Central memory CD8-positive, alpha-beta T cell (primary cell): ENCODE measurements around the gene DNAAF8.

Source experiments
- ATAC-seq: fragments of 150-1000 bp; cut with Tn5 transposase; replicated peaks from 2 replicates; pipeline ENCODE4 v1.10.0; 2022; ENCODE audit warnings: mild to moderate bottlenecking, moderate FRiP score, moderate number of reproducible peaks; ENCODE audit not compliant: poor library complexity, severe bottlenecking; ENCODE audit errors: extremely low read depth
- DNase-seq, 2 donors: peaks; one replicate each; pipeline ENCODE4 v3.0.0; 2021; ENCODE audit warnings: low spot score in 2 of 2
- H3K27ac Mint-ChIP-seq: one replicate; pipeline ENCODE4 v1.8.0; 2022; ENCODE audit warnings: low read depth, mild to moderate bottlenecking, moderate library complexity, mixed read lengths
- H3K27me3 Mint-ChIP-seq: one replicate; pipeline ENCODE4 v1.8.0; 2022; ENCODE audit warnings: mixed read lengths
- H3K36me3 Mint-ChIP-seq: one replicate; pipeline ENCODE4 v1.8.0; 2022; ENCODE audit warnings: mild to moderate bottlenecking, moderate library complexity, mixed read lengths; ENCODE audit not compliant: insufficient read depth
- H3K4me1 Mint-ChIP-seq: one replicate; pipeline ENCODE4 v1.8.0; 2022; ENCODE audit warnings: mixed read lengths
- H3K4me3 Mint-ChIP-seq: one replicate; pipeline ENCODE4 v1.8.0; 2022; ENCODE audit warnings: mild to moderate bottlenecking, moderate library complexity, mixed read lengths
- H3K9me3 Mint-ChIP-seq: one replicate; pipeline ENCODE4 v1.8.0; 2022; ENCODE audit warnings: mixed read lengths

Gene DNAAF8

DNA sequence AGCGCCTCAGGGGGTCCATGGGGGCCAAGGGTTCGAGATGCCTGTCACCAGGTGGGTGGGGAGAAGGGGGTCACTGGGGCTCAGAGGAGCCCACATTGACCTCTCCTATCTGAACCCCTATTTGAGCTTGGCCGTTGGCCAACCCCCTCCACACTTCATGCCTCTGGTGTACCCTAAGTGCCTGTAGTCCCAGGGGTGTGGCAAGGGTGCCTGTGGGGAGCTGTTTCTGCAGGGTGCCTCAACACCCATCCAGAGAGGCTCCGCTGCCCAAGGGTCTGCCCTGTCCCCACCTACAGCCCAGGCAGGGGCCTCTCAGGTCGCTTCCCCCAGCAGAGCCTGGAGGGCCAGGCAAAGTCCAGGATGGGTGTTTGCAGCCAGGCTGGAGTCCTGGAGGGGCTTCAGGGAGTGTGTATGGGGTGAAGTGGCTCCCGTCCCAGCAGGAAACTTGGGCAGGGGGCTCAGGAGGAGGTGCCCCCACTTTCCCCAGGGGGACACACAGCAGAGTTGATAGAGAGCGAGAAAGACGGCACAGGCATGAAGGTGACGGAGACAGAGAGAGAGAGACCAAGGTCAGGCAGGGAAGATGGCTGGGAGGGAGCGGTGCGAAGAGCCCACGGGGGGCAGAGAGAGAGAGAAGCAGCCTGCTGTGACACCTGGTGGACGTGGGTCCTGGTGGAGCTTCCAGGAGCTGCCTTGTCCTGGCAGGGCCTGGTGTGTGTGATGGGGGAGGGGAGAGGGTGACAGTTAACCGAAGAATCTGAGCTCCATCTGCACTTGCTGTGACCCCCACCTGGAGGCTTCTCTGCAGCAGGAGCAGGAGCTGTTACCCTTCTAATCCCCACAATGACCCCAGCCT, 53.5 kb downstream of the DNAAF8 start, which contains the start of gene SEPTIN12:
Gene SEPTIN12, minus strand, starts transcription at position 719 of the 856 bp plus-strand sequence. Its CDS starts 700 bp downstream, at position 19.
- Mint-ChIP-seq H3K4me1 (no peaks in the 10 kb centered on the region), H3K9me3 (no peaks in the 10 kb centered on the region), H3K36me3 (no peaks in the 10 kb centered on the region), H3K27ac (no peak within 1 kb of the TSS), H3K4me3 (no peak within 1 kb of the TSS), H3K27me3 (no peaks in the 10 kb centered on the region)
- DNase-seq (no peak), ATAC-seq (no peak)

DNA sequence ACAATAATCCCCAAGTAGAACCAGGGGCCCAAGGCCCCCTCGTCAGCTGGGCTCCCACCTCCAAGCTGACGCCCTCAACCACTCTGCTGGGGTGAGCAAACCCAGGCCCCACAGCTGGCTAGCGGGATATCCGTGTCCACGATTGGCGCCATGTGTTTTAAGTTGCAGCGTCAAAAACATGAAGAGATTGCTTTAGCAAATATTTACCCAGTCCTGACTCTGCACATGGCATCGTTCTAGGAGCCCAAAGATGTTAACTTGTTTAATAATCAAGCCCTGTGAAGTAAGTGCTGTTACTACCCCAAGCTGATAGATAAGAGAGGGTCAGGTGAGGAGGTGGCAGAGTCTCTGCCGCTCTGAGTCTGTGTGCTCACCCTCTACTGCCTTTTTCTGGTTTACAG, 54.2 kb downstream of the DNAAF8 start:
- no peaks in the 10 kb centered on the region for H3K9me3 Mint-ChIP-seq
- DNase-seq (no peak), ATAC-seq (no peak)
- no peaks in the 10 kb centered on the region for H3K4me1 Mint-ChIP-seq
- H3K36me3 Mint-ChIP-seq, result no peaks in the 10 kb centered on the region
- H3K27me3 Mint-ChIP-seq, result no peaks in the 10 kb centered on the region
- H3K4me3 Mint-ChIP-seq, result no peak overlapping the region
- H3K27ac Mint-ChIP-seq, result no peak overlapping the region

DNA sequence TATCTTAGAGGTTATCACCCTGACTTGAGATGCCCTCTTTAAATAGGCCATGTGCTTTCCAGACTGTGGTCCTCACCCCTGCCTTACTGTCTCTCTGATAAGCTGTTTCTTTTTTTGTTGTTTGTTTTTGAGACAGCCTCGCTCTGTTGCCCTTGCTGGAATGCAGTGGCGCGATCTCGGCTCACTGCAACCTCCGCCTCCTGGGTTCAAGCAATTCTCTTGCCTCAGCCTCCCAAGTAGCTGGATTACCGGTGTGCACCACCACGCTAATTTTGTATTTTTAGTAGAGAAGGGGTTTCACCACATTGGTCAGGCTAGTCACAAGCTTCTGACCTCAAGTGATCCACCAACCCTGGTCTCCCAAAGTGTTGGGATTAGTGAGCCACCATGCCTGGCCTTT, 54.6 kb downstream of the DNAAF8 start:
- no peak for DNase-seq
- H3K4me1 Mint-ChIP-seq, result no peaks in the 10 kb centered on the region
- no peak overlapping the region for H3K27ac Mint-ChIP-seq
- no peaks in the 10 kb centered on the region for H3K27me3 Mint-ChIP-seq
- no peaks in the 10 kb centered on the region for H3K36me3 Mint-ChIP-seq
- H3K9me3 Mint-ChIP-seq, result no peaks in the 10 kb centered on the region
- ATAC-seq, result no peak
- no peak overlapping the region for H3K4me3 Mint-ChIP-seq

DNA sequence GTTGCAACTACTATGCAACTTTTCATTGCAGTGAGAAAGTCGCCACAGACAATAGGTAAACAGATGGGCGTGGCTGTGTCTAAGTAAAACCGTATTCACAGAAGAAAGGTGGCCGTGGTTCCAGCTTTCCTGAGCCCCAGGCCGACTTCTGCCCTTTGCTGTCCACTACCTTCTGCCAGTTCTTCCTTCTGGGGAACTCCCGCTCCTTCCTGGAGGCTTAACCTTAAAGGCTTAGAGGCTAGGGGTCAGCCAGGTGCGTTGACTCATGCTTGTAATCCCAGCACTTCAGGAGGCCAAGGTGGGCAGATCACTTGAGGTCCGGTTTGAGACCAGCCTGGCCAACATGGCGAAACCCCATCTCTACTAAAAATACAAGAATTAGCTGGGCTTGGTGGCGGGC, 55.9 kb downstream of the DNAAF8 start:
- no peaks in the 10 kb centered on the region for H3K27me3 Mint-ChIP-seq
- H3K4me1 Mint-ChIP-seq, result no peaks in the 10 kb centered on the region
- H3K27ac Mint-ChIP-seq, result no peak overlapping the region
- no peaks in the 10 kb centered on the region for H3K36me3 Mint-ChIP-seq
- ATAC-seq (no peak), DNase-seq (no peak)
- no peaks in the 10 kb centered on the region for H3K9me3 Mint-ChIP-seq
- H3K4me3 Mint-ChIP-seq, result no peak overlapping the region

- H3K27ac Mint-ChIP-seq, result no peak overlapping the region
- H3K9me3 Mint-ChIP-seq, result no peaks in the 10 kb centered on the region
- no peaks in the 10 kb centered on the region for H3K36me3 Mint-ChIP-seq
- no peak for ATAC-seq
- H3K4me1 Mint-ChIP-seq, result no peaks in the 10 kb centered on the region
- no peak overlapping the region for H3K4me3 Mint-ChIP-seq
- H3K27me3 Mint-ChIP-seq, result no peaks in the 10 kb centered on the region
- no peak for DNase-seq
These were observed 56.5 kb downstream of the DNAAF8 start for GRCh38 chr16:4790871-4791270.

DNA sequence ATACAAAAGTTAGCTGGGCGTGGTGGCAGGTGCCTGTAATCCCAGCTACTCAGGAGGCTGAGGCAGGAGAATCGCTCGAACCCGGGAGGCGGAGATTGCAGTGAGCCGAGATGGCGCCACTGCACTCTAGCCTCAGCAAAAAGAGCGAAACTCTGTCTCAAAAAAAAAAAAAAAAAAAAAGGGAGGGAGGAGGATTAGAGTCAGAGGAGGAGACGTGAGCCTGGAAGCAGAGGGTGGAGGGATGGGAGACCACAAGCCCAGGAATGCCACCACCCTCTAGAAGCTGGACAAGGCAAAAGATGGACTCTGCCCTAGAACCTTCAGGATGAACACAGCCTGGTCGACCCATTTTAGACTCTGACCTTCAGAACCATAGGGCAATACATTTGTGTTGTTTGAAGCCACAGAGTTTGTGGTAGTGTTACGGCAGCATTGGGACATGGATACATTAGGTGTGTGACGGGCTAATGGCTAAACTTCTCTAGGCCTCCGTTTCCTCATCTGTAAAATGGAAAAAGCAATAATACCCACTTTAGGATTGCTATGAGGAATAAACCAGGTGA, 58.7 kb downstream of the DNAAF8 start:
- H3K9me3 Mint-ChIP-seq, result no peaks in the 10 kb centered on the region
- H3K27me3 Mint-ChIP-seq, result no peaks in the 10 kb centered on the region
- no peaks in the 10 kb centered on the region for H3K36me3 Mint-ChIP-seq
- no peak overlapping the region for H3K4me3 Mint-ChIP-seq
- no peaks in the 10 kb centered on the region for H3K4me1 Mint-ChIP-seq
- no peak overlapping the region for H3K27ac Mint-ChIP-seq
- DNase-seq, result no peak
- ATAC-seq, result no peak

DNA sequence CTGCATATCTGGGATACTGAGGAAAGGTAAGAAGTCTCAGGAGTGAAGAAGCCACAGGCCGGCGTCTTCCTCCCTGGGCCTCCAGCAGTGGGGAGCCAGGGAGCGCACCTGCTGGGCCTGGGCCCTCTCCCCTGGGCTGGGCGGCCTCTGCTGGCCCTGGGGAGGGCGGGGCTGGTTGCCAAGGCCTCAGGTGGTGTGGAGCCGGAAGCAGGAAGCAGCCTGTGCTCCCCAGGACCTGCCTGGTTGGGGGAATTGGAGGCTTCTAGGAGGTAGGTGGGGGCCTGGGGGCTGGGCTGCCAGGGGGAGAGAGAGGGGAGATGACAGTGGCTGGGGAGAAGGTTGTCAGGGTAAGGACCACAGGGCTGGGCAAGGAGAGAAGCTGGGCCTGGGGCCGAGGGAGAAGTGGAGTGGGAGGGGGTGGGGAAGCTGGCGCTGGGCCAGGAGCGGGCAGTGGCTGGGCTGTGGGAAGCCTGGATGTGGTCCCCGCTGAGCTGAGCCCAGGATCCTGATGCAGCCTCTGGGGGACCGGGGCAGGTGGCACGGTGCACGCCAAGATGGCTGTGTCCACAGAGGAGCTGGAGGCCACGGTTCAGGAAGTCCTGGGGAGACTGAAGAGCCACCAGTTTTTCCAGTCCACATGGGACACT, 61.0 kb downstream of the DNAAF8 start, which contains the start of gene SMIM22:
Gene SMIM22, plus strand, starts transcription at position 189 of the 647 bp plus-strand sequence. Its CDS starts 366 bp downstream, at position 555.
- no peak for DNase-seq
- no peak within 1 kb of the TSS for H3K27ac Mint-ChIP-seq
- ATAC-seq, result no peak
- no peaks in the 10 kb centered on the region for H3K36me3 Mint-ChIP-seq
- H3K27me3 Mint-ChIP-seq, result no peaks in the 10 kb centered on the region
- no peaks in the 10 kb centered on the region for H3K9me3 Mint-ChIP-seq
- H3K4me3 Mint-ChIP-seq, result no peak within 1 kb of the TSS
- no peaks in the 10 kb centered on the region for H3K4me1 Mint-ChIP-seq

- Mint-ChIP-seq H3K4me3 (no peak overlapping the region), H3K27ac (no peak overlapping the region), H3K36me3 (peaks cover 2% of the 10 kb centered on the region), H3K9me3 (no peaks in the 10 kb centered on the region), H3K4me1 (no peaks in the 10 kb centered on the region), H3K27me3 (no peaks in the 10 kb centered on the region)
- no peak for DNase-seq
- ATAC-seq, result no peak
These were observed 61.7 kb downstream of the DNAAF8 start for GRCh38 chr16:4795828-4796572.

GRCh38 chr16:4796982-4797804, 62.9 kb downstream of the DNAAF8 start:
- ATAC-seq, result no peak
- no peaks in the 10 kb centered on the region for H3K9me3 Mint-ChIP-seq

GRCh38 chr16:4797805-4798252, 63.5 kb downstream of the DNAAF8 start:
- no peak for ATAC-seq
- no peaks in the 10 kb centered on the region for H3K9me3 Mint-ChIP-seq

More at GRCh38 chr16:4796982-4797804, 62.9 kb downstream of the DNAAF8 start:
- Mint-ChIP-seq H3K4me1 (peaks cover 6% of the 10 kb centered on the region), H3K27ac (no peak overlapping the region), H3K27me3 (no peaks in the 10 kb centered on the region), H3K36me3 (peaks cover 2% of the 10 kb centered on the region), H3K4me3 (no peak overlapping the region)
- DNase-seq, result no peak

DNA sequence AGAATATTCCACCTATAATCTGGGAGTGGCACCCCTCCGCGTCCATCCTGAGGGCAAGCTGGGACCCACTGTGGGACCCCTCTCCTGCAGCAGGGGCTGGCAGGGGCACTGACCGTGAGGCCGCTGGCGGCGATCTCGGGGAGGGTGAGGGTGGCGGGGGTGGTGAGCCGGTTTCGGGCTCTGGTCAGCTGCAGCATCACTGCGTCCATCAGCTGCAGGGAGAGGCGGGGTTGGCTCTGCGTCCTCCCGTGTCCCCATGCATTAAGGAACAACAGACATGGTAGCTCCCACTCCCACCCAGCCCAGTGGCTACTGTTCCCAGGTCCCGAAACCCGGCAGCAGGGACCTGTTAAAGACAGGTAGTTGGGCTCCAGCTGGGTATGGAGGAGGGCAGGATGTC, 64.1 kb downstream of the DNAAF8 start:
- Mint-ChIP-seq H3K27ac (no peak overlapping the region), H3K36me3 (peaks cover 2% of the 10 kb centered on the region), H3K4me1 (peaks cover 6% of the 10 kb centered on the region), H3K4me3 (no peak overlapping the region), H3K9me3 (no peaks in the 10 kb centered on the region), H3K27me3 (no peaks in the 10 kb centered on the region)
- ATAC-seq (no peak), DNase-seq (no peak)

More at GRCh38 chr16:4797805-4798252, 63.5 kb downstream of the DNAAF8 start:
- H3K36me3 Mint-ChIP-seq, result peaks cover 2% of the 10 kb centered on the region
- H3K27me3 Mint-ChIP-seq, result no peaks in the 10 kb centered on the region
- no peak for DNase-seq
- no peak overlapping the region for H3K27ac Mint-ChIP-seq
- peaks cover 6% of the 10 kb centered on the region for H3K4me1 Mint-ChIP-seq
- no peak overlapping the region for H3K4me3 Mint-ChIP-seq
